Endothelial cell (in vitro differentiated cells): ENCODE results near the gene LCN6. TPM values are rescaled to one million over a fixed set of nuclear protein-coding genes. Genes with fewer than 3 reads are reported as not detected.
"Not testable (repeated sequence)": the region's sequence is repeated elsewhere in the genome, so short reads cannot be mapped to it uniquely, and the experiment has no call there.

Source experiments
- DNase-seq: peaks from one replicate; pipeline ENCODE4 v3.0.0; 2021; ENCODE audit warnings: low spot score
- H3K27ac Mint-ChIP-seq: one replicate; pipeline ENCODE4 v1.8.0; 2021; ENCODE audit warnings: mixed read lengths, inconsistent platforms; ENCODE audit not compliant: unreplicated experiment
- H3K27me3 Mint-ChIP-seq: one replicate; pipeline ENCODE4 v1.8.0; 2021; ENCODE audit warnings: mild to moderate bottlenecking, moderate library complexity, mixed read lengths, inconsistent platforms; ENCODE audit not compliant: unreplicated experiment
- H3K36me3 Mint-ChIP-seq: one replicate; pipeline ENCODE4 v1.8.0; 2021; ENCODE audit warnings: mild to moderate bottlenecking, low read depth, mixed read lengths, inconsistent platforms; ENCODE audit not compliant: unreplicated experiment
- H3K4me1 Mint-ChIP-seq: one replicate; pipeline ENCODE4 v1.8.0; 2021; ENCODE audit warnings: mild to moderate bottlenecking, mixed read lengths, inconsistent platforms; ENCODE audit not compliant: unreplicated experiment
- H3K4me3 Mint-ChIP-seq: one replicate; pipeline ENCODE4 v1.8.0; 2021; ENCODE audit warnings: mild to moderate bottlenecking, mixed read lengths, inconsistent platforms; ENCODE audit not compliant: unreplicated experiment
- H3K9me3 Mint-ChIP-seq: one replicate; pipeline ENCODE4 v1.8.0; 2021; ENCODE audit warnings: mixed read lengths, inconsistent platforms; ENCODE audit not compliant: unreplicated experiment
- CTCF ChIP-seq: fragments of 200-600 bp; sonication (generic); IDR thresholded peaks from one replicate; pipeline ENCODE4 v1.5.0; 2021; ENCODE audit warnings: antibody characterized with exemption; ENCODE audit not compliant: unreplicated experiment
- long read RNA-seq: library from polyadenylated mRNA; unstranded; transcript quantifications from one replicate; pipeline ENCODE4 v2.0.0, GENCODE V29; 2020; ENCODE audit not compliant: unreplicated experiment
- total RNA-seq: library from RNA; stranded (reverse); fragmentation: NEBNext Ultra II Directional; extraction: Animal tissue kit (Norgen Biotek cat#: 25700); gene quantifications from one replicate; pipeline ENCODE4 v1.2.1, GENCODE V29; 2021; ENCODE audit not compliant: unreplicated experiment

Gene LCN6
- not detected for total RNA-seq
- long read RNA-seq = 0 reads

GRCh38 chr9:136748201-136748600 lies at the start of gene LCN6:
TSS of gene LCN6 (minus strand) at chr9:136748525. CDS start at chr9:136748483, 42 bp downstream.
- TF ChIP-seq CTCF = no peak
- Mint-ChIP-seq H3K27ac (no peak within 1 kb of the TSS), H3K9me3 (peaks cover 6% of the 10 kb centered on the region), H3K36me3 (peaks cover 4% of the 10 kb centered on the region), H3K4me1 (no peaks in the 10 kb centered on the region), H3K4me3 (no peak within 1 kb of the TSS), H3K27me3 (peaks cover 5% of the 10 kb centered on the region)
- no peak for DNase-seq

- H3K4me1 Mint-ChIP-seq = peaks cover 24% of the 10 kb centered on the region
- not testable (repeated sequence) for H3K36me3 Mint-ChIP-seq, H3K9me3 Mint-ChIP-seq, H3K4me3 Mint-ChIP-seq, DNase-seq, H3K27me3 Mint-ChIP-seq
- peak overlapping the region; percentile 49 for H3K27ac Mint-ChIP-seq
Observed at GRCh38 chr9:136796775-136797347, 48.5 kb upstream of the LCN6 start.

- H3K9me3 Mint-ChIP-seq = no peaks in the 10 kb centered on the region
- H3K4me1 Mint-ChIP-seq = peaks cover 25% of the 10 kb centered on the region
- H3K4me3 Mint-ChIP-seq = peak within 1 kb of the TSS; percentile 63
- TF ChIP-seq CTCF = no peak
- peaks cover 5% of the 10 kb centered on the region for H3K36me3 Mint-ChIP-seq
- H3K27ac Mint-ChIP-seq = peak within 1 kb of the TSS; percentile 49
- peaks cover 5% of the 10 kb centered on the region for H3K27me3 Mint-ChIP-seq
- no peak for DNase-seq
Observed at GRCh38 chr9:136796238-136796774, 48.0 kb upstream of the LCN6 start, which contains the start of gene CCDC183. TSS of gene CCDC183 (plus strand) at chr9:136796338. CDS start at chr9:136796398, 60 bp downstream.

GRCh38 chr9:136795000-136795348 lies 46.6 kb upstream of the LCN6 start:
- H3K4me1 Mint-ChIP-seq = peaks cover 21% of the 10 kb centered on the region
- no peaks in the 10 kb centered on the region for H3K9me3 Mint-ChIP-seq
- no peak overlapping the region for H3K4me3 Mint-ChIP-seq
- DNase-seq = no peak
- peaks cover 5% of the 10 kb centered on the region for H3K36me3 Mint-ChIP-seq
- no peak overlapping the region for H3K27ac Mint-ChIP-seq
- no peak for TF ChIP-seq CTCF
- H3K27me3 Mint-ChIP-seq = peaks cover 3% of the 10 kb centered on the region

GRCh38 chr9:136794281-136794999 lies 46.1 kb upstream of the LCN6 start:
- peaks cover 21% of the 10 kb centered on the region for H3K4me1 Mint-ChIP-seq
- no peak for DNase-seq

More at GRCh38 chr9:136794281-136794999, 46.1 kb upstream of the LCN6 start:
- H3K9me3 Mint-ChIP-seq = no peaks in the 10 kb centered on the region
- H3K36me3 Mint-ChIP-seq = peaks cover 5% of the 10 kb centered on the region
- H3K27ac Mint-ChIP-seq = no peak overlapping the region
- peak overlapping the region; percentile 11 for H3K4me3 Mint-ChIP-seq
- peaks cover 3% of the 10 kb centered on the region for H3K27me3 Mint-ChIP-seq
- TF ChIP-seq CTCF = no peak
